NOMO-1 treated with DMSO at 0.1 percent for 48 hours (cell line): Measurements from ENCODE around the gene FBLN2.

Experiments used
- DNase-seq: peaks from one replicate; lab custom pipeline; 2025; ENCODE audit not compliant: unreplicated experiment; lab: John Stamatoyannopoulos, UW

Gene FBLN2

GRCh38 chr3:13598926-13599886, 50.3 kb downstream of the FBLN2 start:
- no peak for DNase-seq

- no peak for DNase-seq
Observed at GRCh38 chr3:13599887-13600450, 51.0 kb downstream of the FBLN2 start.

- DNase-seq: no peak
Observed at GRCh38 chr3:13600950-13601691, 52.2 kb downstream of the FBLN2 start.

GRCh38 chr3:13601692-13602080, 52.8 kb downstream of the FBLN2 start:
- no peak for DNase-seq

- no peak for DNase-seq
Observed at GRCh38 chr3:13605555-13605954, 56.6 kb downstream of the FBLN2 start.

- no peak for DNase-seq
Observed at GRCh38 chr3:13607821-13608597, 59.1 kb downstream of the FBLN2 start.

GRCh38 chr3:13608969-13609725, 60.2 kb downstream of the FBLN2 start:
- no peak for DNase-seq

GRCh38 chr3:13610006-13610570, 61.2 kb downstream of the FBLN2 start:
- no peak for DNase-seq

- DNase-seq: no peak
Observed at GRCh38 chr3:13611221-13611620, 62.3 kb downstream of the FBLN2 start.

GRCh38 chr3:13612829-13613228, 63.9 kb downstream of the FBLN2 start:
- DNase-seq: no peak

- DNase-seq: no peak
Observed at GRCh38 chr3:13613343-13614190, 64.6 kb downstream of the FBLN2 start.

- DNase-seq: no peak
Observed at GRCh38 chr3:13614607-13615006, 65.7 kb downstream of the FBLN2 start.

- DNase-seq: no peak
Observed at GRCh38 chr3:13615019-13615528, 66.1 kb downstream of the FBLN2 start.

- DNase-seq: no peak
Observed at GRCh38 chr3:13616359-13616758, 67.4 kb downstream of the FBLN2 start.

- no peak for DNase-seq
Observed at GRCh38 chr3:13617097-13617738, 68.3 kb downstream of the FBLN2 start.

- DNase-seq: no peak
Observed at GRCh38 chr3:13617981-13618380, 69.1 kb downstream of the FBLN2 start.

GRCh38 chr3:13618836-13619235, 69.9 kb downstream of the FBLN2 start:
- no peak for DNase-seq

- DNase-seq: no peak
Observed at GRCh38 chr3:13619661-13620230, 70.8 kb downstream of the FBLN2 start.
